Measurements from ENCODE around the gene RRP15. TPM values are rescaled to one million over a fixed set of nuclear protein-coding genes. Genes with fewer than 3 reads are reported as not detected.

RRP15 gene
- total and polyA plus RNA-seq, 9 of the 15 experiments (the other 6 are each of a cell fraction or from before 2014, with no cell fraction given), result 9.5 to 58.1 (median 29.3) TPM

DNA sequence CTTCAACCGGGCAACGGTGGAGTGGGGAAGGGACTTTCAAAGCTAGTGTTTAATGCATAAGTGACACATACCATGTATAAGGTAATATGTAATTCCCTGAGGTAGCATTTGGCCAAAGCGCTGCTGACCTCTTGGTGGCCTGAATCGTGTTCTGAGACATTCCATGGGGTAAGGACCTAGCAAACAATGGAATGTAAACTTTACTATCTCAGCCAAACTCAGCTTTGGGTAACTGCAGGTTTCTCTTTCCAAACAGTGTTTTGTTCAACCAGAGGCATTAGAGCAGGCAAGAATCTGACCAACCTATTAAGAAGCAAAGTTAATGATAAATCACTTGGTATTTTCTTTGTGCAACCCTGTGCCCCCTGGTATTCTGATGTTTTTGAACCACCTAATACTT lies 82.0 kb downstream of the RRP15 start:
- Histone ChIP-seq H3K9me3 (replicated peaks; ENCODE audit: control insufficient read depth, insufficient read depth, low read depth, low read length) (no peaks in the 10 kb centered on the region), H3K79me2 (ENCODE audit: control insufficient read depth, insufficient read depth, low read length) (no peaks in the 10 kb centered on the region), H3K36me3 (ENCODE audit: control insufficient read depth, insufficient read depth, low read length) (no peaks in the 10 kb centered on the region), H3K9ac (ENCODE audit: insufficient read depth in 1 of 2, low read depth in 2 of 2, low read length in 2 of 2) (no peak overlapping the region), H3K4me1 (replicated peaks in 1 of 2; ENCODE audit: control insufficient read depth in 2 of 2, insufficient read depth in 2 of 2, low read length in 2 of 2) (no peaks in the 10 kb centered on the region), H3K9me1 (ENCODE audit: control insufficient read depth, insufficient read depth, low read length) (no peaks in the 10 kb centered on the region), H3K4me3 (no peak overlapping the region), H4K20me1 (replicated peaks; ENCODE audit: control insufficient read depth, insufficient read depth, low read length) (no peaks in the 10 kb centered on the region), H3K4me2 (ENCODE audit: insufficient read depth, low read length) (no peak overlapping the region), H2AFZ (ENCODE audit: low read depth, low read length) (no peak overlapping the region), H3K27ac (ENCODE audit: extremely low read depth, low read depth, low read length) (no peak overlapping the region), H3K27me3 (ENCODE audit: control insufficient read depth in 2 of 2, insufficient read depth in 2 of 2, low read length in 2 of 2) (0 out of 5 replicates have a peak, but pooled peaks cover 0 to 3% of the 10 kb centered on the region in 2 experiments)
- intact Hi-C loops (cut with micrococcal nuclease) (loop anchor here (10.0 kb wide), 1 partner anchor 188 kb away; no protein-coding TSS in a partner anchor), in situ Hi-C loops (cut with MboI) (no loop called here)
- BruUV-seq (replicated peaks), result no TSS peak
- ChIA-PET CTCF (ENCODE audit: low intra/inter-chr PET ratio) (no interaction called here), POLR2A (no interaction called here)
- TF ChIP-seq ZNF124 (CRISPR knock-in tag; IDR thresholded peaks at IDR 0.05) (no peak), NCOR1 (IDR thresholded peaks at IDR 0.05) (no peak), NRF1 (conservative IDR thresholded peaks at IDR 0.05 in 1 of 2, IDR thresholded peaks at IDR 0.05 in 1 of 2) (no peak), MEF2A (IDR thresholded peaks at IDR 0.05; ENCODE audit: control insufficient read depth, low read depth, low read length) (no peak), RREB1 (CRISPR knock-in tag; IDR thresholded peaks at IDR 0.05) (no peak), FOXO4 (CRISPR knock-in tag; IDR thresholded peaks at IDR 0.05) (no peak), CXXC5 (CRISPR knock-in tag; IDR thresholded peaks at IDR 0.05) (no peak), HOXB6 (CRISPR knock-in tag; IDR thresholded peaks at IDR 0.05; ENCODE audit: borderline replicate concordance) (no peak), ZNF133 (CRISPR knock-in tag; IDR thresholded peaks at IDR 0.05) (no peak), CBX3 (IDR thresholded peaks at IDR 0.05; ENCODE audit: borderline replicate concordance in 1 of 2, low read length in 2 of 2) (no peak), SLC30A9 (CRISPR knock-in tag; IDR thresholded peaks at IDR 0.05) (no peak), NFE2 (IDR thresholded peaks at IDR 0.05; ENCODE audit: low read depth) (no peak), HDGF (IDR thresholded peaks at IDR 0.05) (no peak), ZNF785 (CRISPR knock-in tag; IDR thresholded peaks at IDR 0.05) (no peak)
- FAIRE-seq (no peak), DNase-seq (ENCODE audit: extremely low read depth in 1 of 4, low spot score in 3 of 4) (no peak), ATAC-seq (no peak)
- WGBS (ENCODE audit: insufficient coverage, low coverage, missing lambda C conversion rate), result 6% methylated on average over 4 of the region's 4 CpGs

Measured in K562 (cell line).